Measurements from ENCODE around the gene TMOD1.

DNA sequence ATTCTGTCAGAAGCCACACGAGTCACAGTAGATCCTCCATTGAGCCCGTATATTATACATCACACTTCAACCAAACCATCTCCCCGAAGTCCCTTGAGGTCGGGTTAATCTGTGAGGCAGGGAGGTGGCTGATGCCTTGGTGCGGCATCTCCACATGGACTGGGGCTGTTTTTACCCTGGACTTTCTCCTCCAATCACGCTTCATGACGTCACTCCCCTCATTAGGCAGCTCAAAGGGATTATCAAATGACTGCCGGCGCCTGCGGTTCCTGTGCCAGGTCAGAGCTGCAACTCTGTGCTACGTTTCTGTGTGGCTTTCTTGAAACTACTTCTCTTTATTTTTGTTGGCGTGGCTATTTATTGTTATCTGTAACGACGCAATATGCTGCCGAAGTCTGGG lies 53.7 kb downstream of the TMOD1 start:
- no peak for TF ChIP-seq ZNF217 (IDR thresholded peaks at IDR 0.05)
- no peak for TF ChIP-seq CTCF (IDR thresholded peaks at IDR 0.05 in 2 of 3, conservative IDR thresholded peaks at IDR 0.05 in 1 of 3; ENCODE audit: control insufficient read depth in 2 of 3, extremely low read depth in 1 of 3, insufficient read depth in 1 of 3, low read depth in 3 of 3, low read length in 3 of 3)
- no peak for TF ChIP-seq JUND (IDR thresholded peaks at IDR 0.05; ENCODE audit: low read depth, low read length)
- TF ChIP-seq, protein P1, sequence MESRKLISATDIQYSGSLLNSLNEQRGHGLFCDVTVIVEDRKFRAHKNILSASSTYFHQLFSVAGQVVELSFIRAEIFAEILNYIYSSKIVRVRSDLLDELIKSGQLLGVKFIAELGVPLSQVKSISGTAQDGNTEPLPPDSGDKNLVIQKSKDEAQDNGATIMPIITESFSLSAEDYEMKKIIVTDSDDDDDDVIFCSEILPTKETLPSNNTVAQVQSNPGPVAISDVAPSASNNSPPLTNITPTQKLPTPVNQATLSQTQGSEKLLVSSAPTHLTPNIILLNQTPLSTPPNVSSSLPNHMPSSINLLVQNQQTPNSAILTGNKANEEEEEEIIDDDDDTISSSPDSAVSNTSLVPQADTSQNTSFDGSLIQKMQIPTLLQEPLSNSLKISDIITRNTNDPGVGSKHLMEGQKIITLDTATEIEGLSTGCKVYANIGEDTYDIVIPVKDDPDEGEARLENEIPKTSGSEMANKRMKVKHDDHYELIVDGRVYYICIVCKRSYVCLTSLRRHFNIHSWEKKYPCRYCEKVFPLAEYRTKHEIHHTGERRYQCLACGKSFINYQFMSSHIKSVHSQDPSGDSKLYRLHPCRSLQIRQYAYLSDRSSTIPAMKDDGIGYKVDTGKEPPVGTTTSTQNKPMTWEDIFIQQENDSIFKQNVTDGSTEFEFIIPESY (IDR thresholded peaks at IDR 0.05): no peak
- TF ChIP-seq POLR2A (IDR thresholded peaks at IDR 0.05; ENCODE audit: low read depth, low read length): no peak
- no peak for TF ChIP-seq BRCA1 (IDR thresholded peaks at IDR 0.05; ENCODE audit: low read depth, low read length)
